Measurements from ENCODE around the gene HDAC3.

DNA sequence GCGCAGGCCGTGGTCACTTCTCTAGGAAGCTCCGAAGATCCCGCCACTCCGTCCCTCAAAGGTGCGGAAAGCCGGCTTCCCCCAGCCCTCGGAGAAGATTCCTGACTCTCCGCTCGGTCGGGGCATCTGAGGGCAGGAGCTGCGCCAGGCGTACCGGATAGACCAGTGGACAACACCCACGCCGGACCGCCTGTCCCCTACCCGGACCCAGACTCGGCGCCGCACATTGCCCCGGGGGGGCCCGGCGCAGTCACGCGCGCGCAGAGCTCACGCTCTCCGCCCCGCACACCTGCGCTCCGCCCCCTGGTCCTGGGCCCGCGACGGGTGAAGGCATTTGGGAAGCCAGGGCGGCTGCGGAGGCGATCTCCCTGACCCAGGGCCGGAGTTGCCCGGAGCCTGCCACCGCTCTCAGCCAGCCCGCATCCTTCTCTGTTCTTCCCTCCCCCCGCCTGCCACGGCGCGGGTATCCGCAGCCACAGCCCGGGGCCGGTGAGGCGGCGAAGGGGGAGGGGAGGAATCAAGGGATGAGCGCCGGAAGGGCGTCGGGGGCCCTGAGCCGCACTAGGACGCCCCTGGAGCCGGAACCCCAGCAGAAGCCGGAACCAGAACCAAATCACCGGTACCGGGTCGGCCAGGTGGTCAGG, 596 bp upstream of the HDAC3 start:
- TF ChIP-seq, protein P1, sequence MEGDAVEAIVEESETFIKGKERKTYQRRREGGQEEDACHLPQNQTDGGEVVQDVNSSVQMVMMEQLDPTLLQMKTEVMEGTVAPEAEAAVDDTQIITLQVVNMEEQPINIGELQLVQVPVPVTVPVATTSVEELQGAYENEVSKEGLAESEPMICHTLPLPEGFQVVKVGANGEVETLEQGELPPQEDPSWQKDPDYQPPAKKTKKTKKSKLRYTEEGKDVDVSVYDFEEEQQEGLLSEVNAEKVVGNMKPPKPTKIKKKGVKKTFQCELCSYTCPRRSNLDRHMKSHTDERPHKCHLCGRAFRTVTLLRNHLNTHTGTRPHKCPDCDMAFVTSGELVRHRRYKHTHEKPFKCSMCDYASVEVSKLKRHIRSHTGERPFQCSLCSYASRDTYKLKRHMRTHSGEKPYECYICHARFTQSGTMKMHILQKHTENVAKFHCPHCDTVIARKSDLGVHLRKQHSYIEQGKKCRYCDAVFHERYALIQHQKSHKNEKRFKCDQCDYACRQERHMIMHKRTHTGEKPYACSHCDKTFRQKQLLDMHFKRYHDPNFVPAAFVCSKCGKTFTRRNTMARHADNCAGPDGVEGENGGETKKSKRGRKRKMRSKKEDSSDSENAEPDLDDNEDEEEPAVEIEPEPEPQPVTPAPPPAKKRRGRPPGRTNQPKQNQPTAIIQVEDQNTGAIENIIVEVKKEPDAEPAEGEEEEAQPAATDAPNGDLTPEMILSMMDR (IDR thresholded peaks at IDR 0.05) = no peak
- TF ChIP-seq ZFX (IDR thresholded peaks at IDR 0.05; ENCODE audit: borderline replicate concordance) = no peak
